ENCODE data around the gene PML.
"Not testable (repeated sequence)": the region's sequence is repeated elsewhere in the genome, so short reads cannot be mapped to it uniquely, and the experiment has no call there.

GRCh38 chr15:74072132-74072531 lies 77.6 kb downstream of the PML start:
- not testable (repeated sequence) for TF ChIP-seq CTCF (IDR thresholded peaks at IDR 0.05; ENCODE audit: poor library complexity); EZH2 (IDR thresholded peaks at IDR 0.05; ENCODE audit: borderline replicate concordance); EZH2phosphoT487 (IDR thresholded peaks at IDR 0.05; ENCODE audit: low read depth, severe bottlenecking, unreplicated experiment)

Measured in hepatocyte (in vitro differentiated cells).